COLO668 (cell line): Measurements from ENCODE around the gene AMMECR1.
"Not testable (repeated sequence)": the region's sequence is repeated elsewhere in the genome, so short reads cannot be mapped to it uniquely, and the experiment has no call there.

Source experiments
- DNase-seq: peaks from one replicate; lab custom pipeline; 2025; ENCODE audit not compliant: unreplicated experiment; lab: John Stamatoyannopoulos, UW

AMMECR1 gene

GRCh38 chrX:110317820-110318663 lies at the start of gene AMMECR1:
Gene AMMECR1, minus strand, starts transcription at chrX:110318085. Its CDS starts 14 bp downstream, at chrX:110318071.
- DNase-seq = peak; percentile 92

GRCh38 chrX:110363244-110363643 lies 45.4 kb upstream of the AMMECR1 start:
- no peak for DNase-seq

GRCh38 chrX:110359273-110359672 lies 41.4 kb upstream of the AMMECR1 start:
- DNase-seq = no peak

GRCh38 chrX:110358548-110358947 lies 40.7 kb upstream of the AMMECR1 start, which contains the start of gene RTL9:
Gene RTL9, plus strand, starts transcription at chrX:110358848. Its CDS starts 91,770 bp downstream, at chrX:110450618.
- DNase-seq = no peak

- DNase-seq = no peak
These were observed 28.8 kb upstream of the AMMECR1 start for GRCh38 chrX:110346681-110347080.

GRCh38 chrX:110341189-110342035 lies 23.5 kb upstream of the AMMECR1 start:
- DNase-seq = no peak

- no peak for DNase-seq
These were observed 21.1 kb upstream of the AMMECR1 start for GRCh38 chrX:110338935-110339334.

- DNase-seq = not testable (repeated sequence)
These were observed 15.6 kb upstream of the AMMECR1 start for GRCh38 chrX:110333458-110333857.

- DNase-seq = no peak
These were observed 13.7 kb upstream of the AMMECR1 start for GRCh38 chrX:110331444-110332030.

- DNase-seq = not testable (repeated sequence)
These were observed 10.7 kb upstream of the AMMECR1 start for GRCh38 chrX:110328613-110329012.

GRCh38 chrX:110327336-110327735 lies 9.5 kb upstream of the AMMECR1 start:
- DNase-seq = no peak

GRCh38 chrX:110326712-110327111 lies 8.8 kb upstream of the AMMECR1 start:
- DNase-seq = no peak

GRCh38 chrX:110322603-110323002 lies 4.7 kb upstream of the AMMECR1 start:
- peak; percentile 2 for DNase-seq

GRCh38 chrX:110321670-110322069 lies 3.8 kb upstream of the AMMECR1 start:
- no peak for DNase-seq

GRCh38 chrX:110321081-110321480 lies 3.2 kb upstream of the AMMECR1 start:
- DNase-seq = no peak

- no peak for DNase-seq
These were observed 2.6 kb upstream of the AMMECR1 start for GRCh38 chrX:110320381-110320987.

- no peak for DNase-seq
These were observed 731 bp upstream of the AMMECR1 start for GRCh38 chrX:110318664-110318968.

- DNase-seq = peak; percentile 34
These were observed 645 bp downstream of the AMMECR1 start for GRCh38 chrX:110317061-110317819.

- DNase-seq = peak; percentile 3
These were observed 1.4 kb downstream of the AMMECR1 start for GRCh38 chrX:110316351-110317060.

GRCh38 chrX:110315551-110315950 lies 2.3 kb downstream of the AMMECR1 start:
- no peak for DNase-seq
